ENCODE data around the gene TRIM49D2. TPM values are rescaled to one million over a fixed set of nuclear protein-coding genes. Genes with fewer than 3 reads are reported as not detected.
"Not testable (repeated sequence)": the region's sequence is repeated elsewhere in the genome, so short reads cannot be mapped to it uniquely, and the experiment has no call there.

Gene TRIM49D2
- polyA plus RNA-seq (2014; cell fraction: cytosol; rRNA removed): not detected in 2 replicates
- not detected in 2 replicates for polyA plus RNA-seq (2014; cell fraction: nucleus; rRNA removed)

GRCh38 chr11:89923764-89924163 lies at the start of gene TRIM49D2:
TRIM49D2 (plus strand) TSS chr11:89924064; CDS start chr11:89926762, 2,698 bp downstream.
- not testable (repeated sequence) for DNase-seq (ENCODE audit: low spot score)

GRCh38 chr11:89877511-89877910 lies 46.4 kb upstream of the TRIM49D2 start:
- DNase-seq (ENCODE audit: low spot score): not testable (repeated sequence)

GRCh38 chr11:89893245-89893644 lies 30.6 kb upstream of the TRIM49D2 start:
- not testable (repeated sequence) for DNase-seq (ENCODE audit: low spot score)

GRCh38 chr11:89900809-89901208 lies 23.1 kb upstream of the TRIM49D2 start:
- not testable (repeated sequence) for DNase-seq (ENCODE audit: low spot score)

- DNase-seq (ENCODE audit: low spot score): peak; percentile 0
These were observed 1.6 kb upstream of the TRIM49D2 start, which contains the start of gene TRIM49D1 for GRCh38 chr11:89922195-89922660. TRIM49D1 (minus strand) TSS chr11:89922245; CDS start chr11:89917710, 4,535 bp downstream.

- not testable (repeated sequence) for DNase-seq (ENCODE audit: low spot score)
These were observed 37.0 kb downstream of the TRIM49D2 start for GRCh38 chr11:89960833-89961232.

GRCh38 chr11:89965737-89966136 lies 41.9 kb downstream of the TRIM49D2 start, which contains the start of gene TRIM64:
TRIM64 (plus strand) TSS chr11:89966037; CDS start chr11:89968504, 2,467 bp downstream.
- not testable (repeated sequence) for DNase-seq (ENCODE audit: low spot score)

Small RNA genes within 50 kb of the gene (small RNA-seq; reads per million reads assigned to genes)
- gene AP004607.1: 0 reads per million in 2 experiments
